Kidney epithelial cell (primary cell): ENCODE measurements around the gene GCSH. TPM values are rescaled to one million over a fixed set of nuclear protein-coding genes. Genes with fewer than 3 reads are reported as not detected.
A peak's percentile ranks its signal among the peaks of the same experiment; 100 is the strongest.

Experiments
- DNase-seq: peaks from one replicate; pipeline ENCODE4 v3.0.0-alpha.2; 2010; ENCODE audit warnings: low read depth
- H3K27me3 ChIP-seq: 2 replicates; pipeline ENCODE4 v1.6.0; 2011; ENCODE audit warnings: low read length; ENCODE audit not compliant: control insufficient read depth, insufficient read depth
- H3K36me3 ChIP-seq: 2 replicates; pipeline ENCODE4 v1.5.1; 2011; ENCODE audit warnings: low read length; ENCODE audit not compliant: control insufficient read depth, insufficient read depth
- H3K4me3 ChIP-seq: 2 replicates; pipeline ENCODE4 v1.5.1; 2011; ENCODE audit warnings: low read depth, mild to moderate bottlenecking, control low read depth, low read length
- CTCF ChIP-seq: IDR thresholded peaks from 2 replicates; pipeline ENCODE4 v1.5.1; 2011; ENCODE audit warnings: mild to moderate bottlenecking, moderate library complexity, low read length, control low read depth, inconsistent platforms; ENCODE audit not compliant: insufficient read depth, poor library complexity, severe bottlenecking
- total RNA-seq: library from RNA; depleted of rRNA; stranded (reverse); fragments of >200 nt; gene quantifications from 2 replicates; pipeline ENCODE4 v1.2.3, GENCODE V29; 2015

The GCSH gene
- total RNA-seq, 1 donor from 2014 or later = 34.0 TPM

- no peaks in the 10 kb centered on the region for H3K27me3 ChIP-seq
- TF ChIP-seq CTCF = no peak
- H3K4me3 ChIP-seq = peak within 1 kb of the TSS; percentile 88
- H3K36me3 ChIP-seq = no peaks in the 10 kb centered on the region
- DNase-seq = peak; percentile 74
These were observed 18.9 kb downstream of the GCSH start, which contains the start of gene C16orf46 for GRCh38 chr16:81077076-81077940. Gene C16orf46 (minus strand): TSS chr16:81077238. CDS start chr16:81063955, 13,283 bp downstream.

DNA sequence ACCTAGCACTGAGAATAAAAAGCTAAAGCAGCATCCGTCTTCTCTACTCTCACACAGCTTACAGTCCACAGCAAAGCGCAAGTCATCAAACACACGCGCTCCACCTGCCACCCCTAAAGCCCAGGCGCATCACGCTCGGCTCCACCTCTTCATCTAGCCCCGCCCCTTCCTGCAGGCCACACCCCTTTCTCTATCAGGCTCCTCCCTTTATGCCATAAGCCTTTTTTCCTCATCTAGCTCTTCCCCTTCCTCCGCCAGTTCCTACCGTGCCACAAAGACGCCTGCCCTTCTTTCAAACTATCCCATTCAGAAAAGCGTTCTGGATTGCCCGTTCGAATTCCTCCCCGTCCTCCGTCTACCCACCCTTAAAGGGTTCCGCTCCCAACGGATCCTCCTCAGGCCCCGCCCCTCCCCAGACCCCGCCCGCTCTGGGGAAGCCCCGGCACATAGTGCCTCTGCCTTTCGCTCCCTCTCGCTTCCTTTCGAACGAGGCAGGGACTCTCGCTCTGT lies 19.6 kb downstream of the GCSH start:
- Histone ChIP-seq H3K36me3 (no peaks in the 10 kb centered on the region), H3K27me3 (no peaks in the 10 kb centered on the region), H3K4me3 (peak overlapping the region; percentile 88)
- peak; percentile 35 for DNase-seq
- no peak for TF ChIP-seq CTCF

- H3K27me3 ChIP-seq = no peaks in the 10 kb centered on the region
- H3K4me3 ChIP-seq = no peak overlapping the region
- no peak for DNase-seq
- no peak for TF ChIP-seq CTCF
- no peaks in the 10 kb centered on the region for H3K36me3 ChIP-seq
These were observed 22.4 kb downstream of the GCSH start for GRCh38 chr16:81073560-81074330.

GRCh38 chr16:81071805-81072204 lies 24.4 kb downstream of the GCSH start:
- no peak for TF ChIP-seq CTCF
- DNase-seq = peak; percentile 23

GRCh38 chr16:81070979-81071378 lies 25.2 kb downstream of the GCSH start:
- H3K27me3 ChIP-seq = no peaks in the 10 kb centered on the region
- TF ChIP-seq CTCF = no peak
- H3K4me3 ChIP-seq = no peak overlapping the region
- H3K36me3 ChIP-seq = no peaks in the 10 kb centered on the region
- no peak for DNase-seq

More at GRCh38 chr16:81071805-81072204, 24.4 kb downstream of the GCSH start:
- Histone ChIP-seq H3K4me3 (no peak overlapping the region), H3K36me3 (no peaks in the 10 kb centered on the region), H3K27me3 (no peaks in the 10 kb centered on the region)
